Activated CD8-positive, alpha-beta memory T cell treated with anti-CD3 and anti-CD28 coated beads for 48 hours (primary cell): Measurements from ENCODE around the gene DEDD2.
"Not testable (repeated sequence)": the region's sequence is repeated elsewhere in the genome, so short reads cannot be mapped to it uniquely, and the experiment has no call there.

Experiments used
- DNase-seq, 3 experiments: peaks; one replicate each; pipeline ENCODE4 v3.0.0-alpha.2; 2020; ENCODE audit warnings: low read depth in 2 of 3, low spot score in 2 of 3

The DEDD2 gene, protein sequence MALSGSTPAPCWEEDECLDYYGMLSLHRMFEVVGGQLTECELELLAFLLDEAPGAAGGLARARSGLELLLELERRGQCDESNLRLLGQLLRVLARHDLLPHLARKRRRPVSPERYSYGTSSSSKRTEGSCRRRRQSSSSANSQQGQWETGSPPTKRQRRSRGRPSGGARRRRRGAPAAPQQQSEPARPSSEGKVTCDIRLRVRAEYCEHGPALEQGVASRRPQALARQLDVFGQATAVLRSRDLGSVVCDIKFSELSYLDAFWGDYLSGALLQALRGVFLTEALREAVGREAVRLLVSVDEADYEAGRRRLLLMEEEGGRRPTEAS

DNA sequence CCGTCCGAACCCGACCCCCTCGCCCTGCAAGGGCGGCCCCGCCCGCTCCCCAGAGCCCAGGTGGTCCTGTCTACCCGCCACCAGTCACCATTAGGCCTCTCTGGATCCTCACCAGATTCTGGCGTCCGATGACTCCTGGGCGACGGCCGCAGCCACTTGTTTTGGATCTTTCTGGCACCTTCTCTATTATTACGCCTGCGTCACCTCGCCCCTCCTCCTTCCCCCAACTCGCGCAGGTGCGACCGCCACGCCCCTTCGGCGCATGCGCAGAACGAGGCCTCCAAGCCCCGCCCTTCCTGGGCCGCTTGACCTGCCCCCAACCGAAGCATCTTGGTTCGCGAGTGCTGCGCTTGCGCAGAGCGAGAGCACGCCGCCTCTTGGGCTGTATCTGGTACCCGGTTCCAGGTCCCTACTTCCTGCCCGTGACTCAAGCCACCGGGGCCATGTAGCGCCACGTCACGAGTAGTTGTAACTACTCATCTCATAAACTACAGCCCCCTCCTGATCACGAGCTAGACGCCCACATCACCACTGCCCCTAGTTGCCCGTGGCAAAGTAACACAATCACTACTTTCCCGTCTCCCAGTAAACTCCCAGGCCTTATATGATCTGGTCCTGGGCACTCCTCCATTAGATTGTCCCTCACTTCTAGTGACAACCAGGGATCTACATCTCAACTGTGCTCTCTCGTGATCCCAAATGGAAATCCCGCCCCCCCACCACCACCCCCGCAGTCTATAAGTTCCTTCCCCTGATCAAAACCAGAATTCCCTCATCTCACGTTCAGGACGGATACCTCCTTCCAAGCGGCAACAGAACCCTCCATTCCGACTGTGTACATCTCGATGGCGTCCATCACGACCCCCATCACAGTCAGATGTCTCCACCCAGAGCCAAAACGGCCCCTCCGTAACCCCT lies at the start of gene DEDD2:
TSS of gene DEDD2 (minus strand) at position 158 of the 918 bp plus-strand sequence. CDS start 670 bp downstream, outside the sequence.
- peak; percentile 99 to 100 (median 100) for DNase-seq

DNA sequence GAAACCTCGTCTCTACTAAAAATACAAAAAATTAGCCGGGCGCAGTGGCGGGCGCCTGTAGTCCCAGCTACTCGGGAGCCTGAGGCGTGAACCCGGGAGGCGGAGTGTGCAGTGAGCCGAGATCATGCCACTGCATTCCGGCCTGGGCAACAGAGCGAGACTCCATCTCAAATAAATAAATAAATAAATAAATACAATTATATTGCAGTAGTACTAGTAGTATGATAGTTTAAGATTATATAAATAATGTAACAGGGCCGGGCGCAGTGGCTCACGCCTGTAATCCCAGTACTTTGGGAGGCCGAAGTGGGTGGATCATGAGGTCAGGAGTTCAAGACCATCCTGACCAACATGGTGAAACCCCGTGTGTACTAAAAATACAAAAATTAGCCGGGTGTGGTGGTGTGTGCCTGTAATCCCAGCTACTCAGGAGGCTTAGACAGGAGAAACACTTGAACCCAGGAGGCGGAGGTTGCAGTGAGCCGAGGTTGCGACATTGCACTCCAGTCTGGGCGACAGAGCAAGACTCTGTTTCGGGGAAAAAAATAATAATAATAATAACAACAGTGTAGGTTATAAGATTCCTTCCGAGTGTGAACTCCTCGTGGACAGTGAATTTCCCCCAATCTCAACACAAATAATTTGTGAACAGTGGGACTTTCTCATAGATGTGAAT lies 49.6 kb upstream of the DEDD2 start:
- DNase-seq = not testable (repeated sequence)

DNA sequence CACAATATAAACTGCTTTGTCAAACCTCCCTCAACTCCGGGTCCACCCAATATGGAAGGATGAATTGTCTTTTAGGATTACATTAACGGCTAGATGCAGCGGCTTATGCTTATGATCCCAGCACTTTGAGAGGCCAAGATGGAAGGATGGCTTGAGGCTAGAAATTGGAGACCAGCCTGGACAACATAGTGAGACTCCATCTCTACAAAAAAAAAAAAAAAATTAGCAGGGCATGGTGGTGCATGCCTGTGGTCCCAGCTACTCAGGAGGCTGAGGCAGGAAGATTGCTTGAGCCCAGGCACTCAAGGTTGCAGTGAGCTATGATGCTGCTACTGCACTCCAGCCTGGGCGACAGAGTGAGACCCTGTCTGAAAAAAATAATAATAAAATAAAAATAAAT lies 48.6 kb upstream of the DEDD2 start:
- not testable (repeated sequence) for DNase-seq

DNA sequence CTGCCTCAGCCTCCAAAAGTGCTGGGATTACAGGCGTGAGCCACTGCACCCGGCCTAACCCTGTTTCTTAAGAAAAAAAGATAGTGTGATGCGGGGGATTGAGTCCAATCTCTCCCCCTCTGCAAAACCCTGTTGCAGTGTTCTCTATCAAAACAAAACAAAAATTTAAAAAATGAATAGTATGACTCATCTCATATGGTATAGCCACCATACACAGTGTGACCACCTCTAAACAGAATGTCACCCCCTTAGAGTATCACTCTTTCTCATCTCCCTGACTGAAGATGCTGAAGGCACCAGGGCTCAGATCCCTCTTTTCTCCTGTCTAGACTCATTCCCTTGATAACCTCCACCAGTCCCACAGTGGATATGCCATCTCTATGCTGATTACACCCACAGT lies 44.3 kb upstream of the DEDD2 start:
- DNase-seq = no peak

DNA sequence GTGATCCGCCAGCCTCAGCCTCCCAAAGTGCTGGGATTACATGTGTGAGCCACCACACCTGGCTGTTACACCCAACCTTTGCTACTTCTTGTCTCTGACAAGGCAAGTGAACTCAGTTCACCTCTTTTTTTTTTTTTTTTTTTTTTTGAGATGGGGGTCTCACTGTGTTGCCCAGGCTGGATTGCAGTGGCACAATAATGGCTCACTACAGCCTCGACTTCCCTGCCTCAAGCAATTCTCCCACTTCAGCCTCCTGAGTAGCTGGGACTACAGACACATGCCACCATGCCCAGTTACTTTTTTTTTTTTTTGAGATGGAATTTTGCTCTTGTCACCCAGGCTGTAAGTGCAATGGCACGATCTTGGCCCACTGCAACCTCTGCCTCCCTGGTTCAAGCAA lies 40.4 kb upstream of the DEDD2 start:
- not testable (repeated sequence) for DNase-seq

DNA sequence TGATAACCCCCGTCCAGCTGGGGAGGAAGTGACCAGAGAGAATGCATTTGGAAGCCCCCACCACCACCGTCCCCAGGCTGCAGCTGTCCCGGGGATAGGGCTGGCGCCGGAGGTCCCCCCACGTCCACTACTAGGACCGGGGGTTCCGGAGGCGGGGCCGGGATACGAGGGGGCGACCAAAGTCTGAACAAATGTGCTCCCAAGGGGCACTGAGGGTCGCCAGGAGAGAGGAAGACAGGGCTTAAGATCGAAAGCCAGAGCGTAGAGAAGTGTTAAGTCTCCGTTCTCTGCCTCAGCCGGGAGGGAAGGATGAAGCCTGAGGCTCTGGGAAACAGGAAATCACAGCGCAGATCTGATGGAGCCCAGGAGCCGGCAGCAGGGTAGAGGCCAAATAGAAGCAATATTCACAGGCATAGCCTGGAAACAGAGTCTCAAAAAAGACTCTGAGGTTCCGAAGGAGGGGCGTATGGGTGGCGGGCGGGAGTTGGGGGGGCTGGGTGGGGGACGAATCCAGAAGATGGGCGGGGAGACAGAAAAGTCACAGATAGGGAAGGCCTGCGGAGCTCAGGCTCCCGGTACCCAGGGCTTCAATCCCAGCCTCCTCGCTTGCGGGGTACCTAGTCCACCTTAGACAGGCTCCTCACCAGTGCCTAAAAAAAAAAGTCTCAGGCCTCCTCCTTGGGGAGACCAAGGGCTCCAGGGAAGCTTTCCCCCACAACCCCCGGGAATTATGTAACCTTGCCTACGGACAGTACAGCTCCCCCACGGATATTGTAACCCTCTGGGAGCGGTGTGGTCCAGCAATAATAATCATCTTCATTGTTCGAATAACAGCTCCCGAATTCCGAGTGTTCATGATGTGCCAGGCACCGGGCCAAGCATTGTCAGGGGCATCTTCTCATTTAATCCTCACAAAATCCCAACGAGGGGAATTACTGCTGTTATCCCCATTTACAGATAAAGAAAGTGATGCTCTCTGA lies 38.6 kb upstream of the DEDD2 start:
- no peak for DNase-seq

DNA sequence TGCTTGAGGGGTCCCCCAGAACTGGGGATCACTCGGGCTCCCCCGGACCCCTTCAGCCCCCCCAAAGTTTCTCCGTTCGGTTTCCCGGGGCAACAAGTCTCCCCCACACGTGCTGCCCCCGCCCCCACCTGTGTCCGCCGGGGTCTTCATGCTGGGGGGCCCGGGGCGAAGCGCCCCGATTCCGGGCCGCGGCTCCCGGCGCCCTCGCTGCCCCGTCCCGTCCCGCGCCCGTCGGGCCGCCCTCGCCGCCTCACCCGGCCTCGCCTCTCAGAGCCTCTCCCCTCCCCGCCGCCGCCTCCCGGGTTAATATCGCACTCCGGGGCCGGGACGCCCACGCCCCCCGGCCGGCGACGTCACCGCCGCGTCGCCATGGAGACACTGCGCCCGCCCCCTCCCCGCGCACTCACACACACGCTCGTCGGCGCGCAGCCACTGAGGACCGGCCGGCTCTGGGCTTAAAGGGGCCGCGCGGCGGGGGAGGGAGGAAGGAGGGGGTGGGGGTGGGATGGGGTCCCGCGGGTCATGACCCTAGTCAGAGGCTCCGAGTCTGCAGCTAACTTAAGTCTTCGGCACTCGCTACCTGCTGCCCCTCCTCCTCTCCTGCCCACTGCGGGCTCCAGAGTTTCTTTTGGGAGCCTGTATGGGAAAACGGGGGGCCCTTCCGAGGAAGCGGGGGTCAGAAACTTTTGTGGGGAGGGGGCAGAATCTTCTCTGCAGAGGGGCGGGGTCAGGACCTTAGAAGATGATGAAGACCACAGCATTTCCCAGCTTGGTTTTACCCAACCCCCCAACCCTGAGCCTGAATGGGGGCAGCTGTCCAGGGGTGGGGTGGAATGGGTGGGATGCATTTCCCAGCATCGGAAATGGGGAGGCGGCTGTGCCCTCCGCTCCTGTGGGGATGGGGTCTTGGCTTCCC lies 37.6 kb upstream of the DEDD2 start, which contains the start of gene ERF:
TSS of gene ERF (minus strand) at position 279 of the 916 bp plus-strand sequence. CDS start at position 150, 129 bp downstream.
- peak; percentile 89 to 94 (median 91) for DNase-seq

DNA sequence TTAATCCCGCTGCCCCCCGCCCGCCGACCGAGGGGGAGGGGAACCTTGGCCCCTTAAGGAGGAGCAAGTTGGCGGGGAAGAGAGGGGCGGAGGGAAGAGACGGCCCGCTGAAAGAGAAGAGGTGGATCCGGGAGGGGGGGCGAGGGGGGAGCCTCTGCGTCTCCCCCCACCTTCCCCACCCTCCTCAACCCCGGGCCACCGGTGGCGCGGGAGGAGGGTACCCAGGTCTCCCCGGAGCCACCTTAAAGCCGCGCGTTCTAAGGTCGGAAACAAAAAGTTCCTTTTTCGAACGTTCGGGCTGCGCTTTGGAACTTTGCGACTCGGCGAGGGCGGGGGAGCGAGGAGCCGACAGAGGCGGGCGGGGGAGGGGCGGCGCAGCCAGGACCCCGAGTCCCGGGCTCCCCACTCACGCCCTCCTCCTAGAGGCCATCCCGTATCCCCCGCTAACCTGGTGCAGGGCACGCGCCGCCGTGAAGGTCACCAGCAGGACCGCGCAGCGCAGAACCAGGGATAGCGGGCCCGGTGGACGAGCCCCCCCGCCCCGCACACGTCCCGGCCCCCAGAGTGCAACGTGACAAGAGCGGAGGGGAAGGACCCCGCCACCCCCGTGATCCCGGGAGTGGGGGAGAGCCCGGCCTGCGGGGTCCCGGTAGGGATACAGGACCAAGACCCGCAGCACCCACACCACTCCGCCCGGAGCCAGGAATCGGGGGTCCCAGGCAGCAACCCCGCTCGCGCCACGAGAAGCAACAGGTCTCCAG lies 36.8 kb upstream of the DEDD2 start:
- peak in 1 of 3 experiments; percentile 42 for DNase-seq

DNA sequence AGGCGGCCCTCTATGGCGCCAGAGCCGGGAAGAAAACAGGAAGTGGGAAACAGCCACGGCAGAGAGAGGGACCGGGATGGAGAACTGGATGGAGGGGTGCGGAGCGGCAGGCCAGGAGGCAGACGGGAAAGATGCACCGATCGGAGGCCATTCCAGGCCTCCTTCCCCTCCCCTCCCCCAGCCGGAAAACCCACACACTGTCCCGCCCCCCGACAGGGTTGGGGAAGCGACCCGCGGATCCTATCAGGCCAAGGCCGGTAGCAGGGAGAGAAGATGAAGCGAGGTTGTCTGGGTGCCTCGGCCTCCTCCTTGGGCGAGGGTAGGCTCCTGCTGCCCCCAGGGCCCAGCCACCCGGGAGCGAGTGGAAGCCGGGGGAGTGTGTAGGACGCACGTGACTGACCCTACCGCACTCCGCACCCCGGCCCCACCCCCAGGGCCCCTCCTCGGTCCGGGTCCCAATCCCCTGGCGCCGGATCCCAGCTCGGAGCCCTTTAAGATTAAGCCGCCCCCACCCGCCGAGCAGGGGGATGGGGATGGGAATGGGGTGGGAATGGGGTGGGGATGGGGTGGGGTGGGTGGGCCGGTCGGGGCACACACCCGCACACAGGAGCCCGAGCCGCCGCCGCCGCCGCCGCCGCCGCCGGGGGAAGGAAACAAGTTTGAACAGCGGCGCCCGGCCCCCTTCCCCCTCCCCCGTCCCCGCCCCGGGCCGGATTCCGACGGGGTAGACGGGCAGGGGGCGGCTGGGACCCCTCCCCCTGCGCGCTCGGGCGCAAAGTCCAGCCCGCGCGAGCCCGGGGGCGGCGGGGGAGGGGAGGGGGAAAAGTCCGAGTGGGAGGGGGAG lies 36.0 kb upstream of the DEDD2 start:
- no peak for DNase-seq

DNA sequence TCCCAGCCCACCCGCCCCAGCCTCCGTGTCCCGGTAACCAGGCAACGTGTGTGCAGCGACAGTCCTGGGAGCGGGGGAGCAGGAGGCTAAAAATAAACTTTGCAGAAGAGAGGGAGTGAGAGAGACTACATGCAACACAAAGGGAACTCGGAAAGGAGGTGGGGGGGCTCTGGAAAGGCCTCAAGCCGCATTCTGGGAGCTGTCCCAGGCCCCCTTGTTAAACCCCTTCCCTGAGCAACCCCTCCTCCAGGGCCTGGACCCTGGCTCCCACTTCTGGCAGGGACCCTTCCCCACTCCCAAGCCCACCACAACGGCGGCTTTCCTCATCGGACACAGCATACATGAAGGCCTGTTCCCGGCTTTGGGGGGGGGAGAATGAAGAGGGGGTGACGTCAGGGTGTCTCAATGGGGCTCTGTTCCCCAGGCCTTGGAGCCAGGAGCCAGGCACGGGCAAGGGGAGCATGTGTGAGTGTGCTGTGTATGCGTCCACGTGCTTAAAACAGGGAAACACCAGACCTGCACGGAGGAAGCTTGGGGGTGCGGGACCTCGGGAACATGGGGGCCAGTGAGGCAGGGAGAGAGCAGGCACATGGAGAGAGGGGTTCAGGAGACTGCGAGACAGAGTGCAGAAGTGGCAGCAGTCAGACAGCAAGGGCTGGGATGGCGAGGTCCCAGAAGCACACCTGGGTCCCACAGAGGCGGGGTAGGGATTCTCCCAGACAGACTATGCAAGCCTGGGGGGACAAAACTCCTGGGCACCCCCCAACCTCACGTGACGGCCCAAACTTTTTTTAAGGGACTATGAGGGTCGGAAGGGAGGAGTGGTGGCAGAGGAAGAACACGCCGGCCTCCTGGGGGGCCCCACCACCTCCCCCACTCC lies 35.1 kb upstream of the DEDD2 start:
- DNase-seq = no peak

DNA sequence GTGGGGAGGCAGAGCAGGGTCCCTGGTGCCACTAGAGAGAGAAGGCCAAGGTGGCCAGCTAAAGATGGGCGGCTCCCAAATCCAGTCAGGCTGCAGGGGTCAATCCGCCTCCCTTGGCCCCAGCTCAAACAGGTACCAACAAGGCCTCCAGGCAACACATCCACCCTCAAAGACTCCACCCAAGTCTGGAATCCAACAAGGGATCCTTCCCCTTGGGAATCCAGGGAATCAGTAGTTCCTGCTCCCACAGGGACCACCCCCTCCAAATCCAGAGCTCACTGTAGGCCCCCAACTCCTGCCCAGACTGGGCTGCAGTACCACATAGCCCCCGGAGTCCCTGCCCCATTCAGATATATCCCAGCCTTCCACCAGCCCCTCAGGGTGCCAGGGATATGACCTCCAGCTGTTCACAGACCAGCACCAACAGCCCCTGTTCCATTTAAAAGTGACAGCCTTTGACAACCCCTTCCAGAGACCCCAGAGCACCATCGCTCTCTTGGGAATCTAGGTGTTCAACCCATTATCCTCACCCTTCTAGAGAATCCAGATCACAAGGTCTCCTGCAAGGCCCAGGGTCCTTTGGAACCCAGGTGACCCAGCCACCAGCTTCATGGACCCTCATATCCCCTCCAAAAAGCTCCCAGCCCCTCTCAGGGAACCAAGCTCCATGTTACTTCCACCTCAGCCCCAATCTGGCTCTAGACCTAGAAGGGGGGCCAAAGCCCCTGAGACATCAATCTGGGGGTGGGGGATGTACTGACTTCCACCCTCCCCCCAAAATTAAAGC lies 34.3 kb upstream of the DEDD2 start:
- DNase-seq = no peak

DNA sequence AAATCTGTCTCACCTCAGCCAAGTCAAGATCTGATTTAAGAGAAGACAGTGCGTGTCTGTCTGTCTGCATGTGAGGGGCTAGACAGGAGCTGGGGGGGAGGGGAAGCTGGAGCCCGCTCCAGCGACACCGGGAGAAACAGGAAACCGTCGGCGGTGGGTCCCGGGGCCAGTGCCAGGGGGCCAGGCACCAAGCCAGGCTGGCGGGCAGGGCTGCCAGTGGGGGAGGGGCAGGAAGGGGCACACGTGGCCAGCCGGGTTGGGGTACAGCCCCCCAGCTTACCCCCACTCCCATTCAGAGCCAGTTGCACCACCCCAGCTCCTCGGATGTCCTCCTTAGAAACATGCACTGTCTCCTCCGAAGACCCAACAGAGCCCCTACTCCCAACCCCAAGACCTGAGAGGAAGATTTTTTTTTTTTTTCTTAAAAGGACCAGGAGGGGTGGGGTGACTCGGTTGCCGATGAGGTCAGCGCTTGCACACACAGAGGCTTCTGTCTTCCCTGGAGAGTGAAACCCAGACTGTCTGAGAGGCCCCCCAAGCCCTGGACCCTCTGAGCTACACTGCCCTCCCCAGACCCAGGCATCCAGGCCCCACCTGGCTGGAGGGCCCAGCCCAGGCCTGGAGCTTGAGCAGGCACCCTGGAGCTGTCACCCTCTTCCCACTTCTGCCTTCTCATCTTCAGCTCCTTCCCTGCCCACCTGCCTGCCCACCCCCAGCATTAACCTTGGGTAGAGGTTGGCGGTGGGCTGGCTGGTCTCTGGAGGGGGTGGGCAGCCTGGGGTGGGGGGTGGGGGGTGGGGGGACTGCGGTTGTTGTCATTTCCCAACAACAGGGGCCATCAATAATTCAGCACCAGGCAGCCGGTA lies 33.4 kb upstream of the DEDD2 start:
- DNase-seq = no peak

DNA sequence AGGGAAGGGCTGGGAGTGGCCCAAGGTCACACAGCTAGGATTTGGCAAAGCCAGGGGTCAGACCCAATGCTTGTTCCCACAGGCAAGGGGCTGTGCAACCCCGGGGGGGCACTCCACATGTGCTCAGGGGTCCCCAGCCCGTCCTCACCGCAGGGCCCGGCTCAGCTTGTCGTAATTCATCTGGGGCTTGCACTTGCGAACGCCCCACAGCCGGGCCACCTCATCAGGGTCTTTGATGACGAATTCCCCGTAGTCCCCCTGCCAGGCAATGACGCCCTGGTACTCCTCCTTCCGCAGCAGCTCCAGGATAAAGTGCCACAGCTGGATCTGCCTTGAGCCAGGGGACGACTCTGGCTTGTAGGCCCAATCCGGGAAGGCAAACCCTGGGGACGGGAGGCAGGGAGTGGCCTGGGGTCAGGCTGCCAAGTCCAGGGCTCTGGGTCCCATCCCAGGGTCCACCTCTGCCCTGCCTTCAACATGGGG lies 32.7 kb upstream of the DEDD2 start:
- no peak for DNase-seq

DNA sequence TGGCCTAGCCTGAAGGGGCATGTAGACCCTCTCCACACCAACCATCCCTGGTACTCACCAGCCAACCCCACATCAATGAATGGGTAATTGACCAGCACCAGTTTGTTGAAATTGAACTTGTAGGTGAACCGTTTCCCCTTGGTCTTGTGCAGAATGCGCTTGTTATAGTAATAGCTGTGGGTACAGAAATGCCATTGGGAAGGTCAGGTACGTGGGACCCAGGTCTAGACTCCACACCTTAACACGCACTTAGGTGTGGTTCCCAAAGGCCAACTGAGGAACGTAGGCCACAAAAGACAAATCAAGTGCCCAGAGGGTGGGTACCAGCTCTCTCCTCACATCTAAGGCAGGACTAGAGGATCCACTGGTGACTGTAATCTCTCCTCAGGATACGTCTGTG lies 32.3 kb upstream of the DEDD2 start:
- DNase-seq = no peak
